Testis (tissue), 3 donors: ENCODE results near the gene MAEA. TPM values are rescaled to one million over a fixed set of nuclear protein-coding genes. Genes with fewer than 3 reads are reported as not detected.

Source experiments
- DNase-seq: peaks from one replicate; pipeline ENCODE4 v3.0.0-alpha.2; 2019
- H3K27ac ChIP-seq, 2 donors: fragments of 200-600 bp; sonication (generic); one replicate each; pipeline ENCODE4 v1.5.1; 2019
- H3K27me3 ChIP-seq: fragments of 200-600 bp; sonication (generic); one replicate; pipeline ENCODE4 v1.5.1; 2019
- H3K36me3 ChIP-seq: fragments of 200-600 bp; sonication (generic); one replicate; pipeline ENCODE4 v1.5.1; 2017; ENCODE audit warnings: low read depth; ENCODE audit errors: missing control alignments
- H3K4me1 ChIP-seq: fragments of 200-600 bp; sonication (generic); one replicate; pipeline ENCODE4 v1.5.1; 2019
- H3K4me3 ChIP-seq, 2 donors: fragments of 200-600 bp; sonication (generic); one replicate each; pipeline ENCODE4 v1.5.1; 2017 to 2019
- H3K9me3 ChIP-seq: fragments of 200-600 bp; sonication (generic); one replicate; pipeline ENCODE4 v1.5.1; 2017
- CTCF ChIP-seq, 3 experiments: fragments of 450-650 bp in 2 of 3; fragments of 200-600 bp in 1 of 3; sonication (generic) in 1 of 3; IDR thresholded peaks; one replicate each; pipeline ENCODE4 v1.5.1; 2016 to 2019; ENCODE audit warnings: antibody characterized with exemption in 3 of 3, mild to moderate bottlenecking in 2 of 3, moderate library complexity in 1 of 3
- POLR2A ChIP-seq: fragments of 450-650 bp; IDR thresholded peaks from one replicate; pipeline ENCODE4 v1.6.1; 2017; ENCODE audit warnings: antibody characterized with exemption, mild to moderate bottlenecking, moderate library complexity
- WGBS, 2 donors: methylation state at CpG; one replicate each; pipeline ENCODE4 v1.1.5; 2018; 5-methylcytosine and 5-hydroxymethylcytosine counted together
- intact Hi-C: fragments of 100-400 bp; cut with DNase I; formaldehyde crosslinking; loops from one replicate; pipeline ENCODE4 v1.15.1; 2023; ENCODE audit warnings: low total_unique reads
- polyA plus RNA-seq: library from polyadenylated mRNA; stranded (reverse); fragments of 350-450 nt; fragmentation: Illumina TruSeq; extraction: RNeasy Lipid Tissue Mini Kit (QIAGEN cat#74804); gene quantifications from one replicate; pipeline ENCODE4 v1.2.3, GENCODE V29; 2014; ENCODE audit warnings: low read depth, low replicate concordance; ENCODE audit not compliant: insufficient read depth
- total RNA-seq, 2 donors: library from RNA; depleted of rRNA; stranded (reverse); fragments of >200 nt; gene quantifications; one replicate each; pipeline ENCODE4 v1.2.3, GENCODE V29; 2016

Gene MAEA
- total and polyA plus RNA-seq, 3 donors from 2014 or later: 71.2 to 129 (median 94.2) TPM

GRCh38 chr4:1383728-1384591, 94.3 kb downstream of the MAEA start:
- no peak overlapping the region for H3K4me3 ChIP-seq
- no peaks in the 10 kb centered on the region for H3K27me3 ChIP-seq
- H3K4me1 ChIP-seq: no peaks in the 10 kb centered on the region
- no peaks in the 10 kb centered on the region for H3K9me3 ChIP-seq
- no peaks in the 10 kb centered on the region for H3K36me3 ChIP-seq
- no peak for DNase-seq
- intact Hi-C loops: no loop called here
- WGBS, 2 donors: 91 to 92% methylated on average over 14 to 34 of the region's 34 CpGs
- TF ChIP-seq CTCF (IDR thresholded peaks at IDR 0.05) (no peak), POLR2A (no peak)
- H3K27ac ChIP-seq: no peak overlapping the region

GRCh38 chr4:1384675-1385372, 95.1 kb downstream of the MAEA start:
- H3K4me3 ChIP-seq: no peak overlapping the region
- no peaks in the 10 kb centered on the region for H3K4me1 ChIP-seq
- no peak for TF ChIP-seq POLR2A
- TF ChIP-seq CTCF (IDR thresholded peaks at IDR 0.05): no peak
- no peaks in the 10 kb centered on the region for H3K27me3 ChIP-seq
- intact Hi-C loops: no loop called here
- H3K27ac ChIP-seq: no peak overlapping the region
- H3K36me3 ChIP-seq: no peaks in the 10 kb centered on the region
- 94 to 100% methylated on average over 1 to 16 of the region's 16 CpGs for WGBS, 2 donors
- no peaks in the 10 kb centered on the region for H3K9me3 ChIP-seq
- no peak for DNase-seq

- TF ChIP-seq CTCF (IDR thresholded peaks at IDR 0.05) (no peak), POLR2A (no peak)
- WGBS, 2 donors: 95 to 97% methylated on average over 17 to 42 of the region's 44 CpGs
- Histone ChIP-seq H3K27ac (no peak overlapping the region), H3K27me3 (no peaks in the 10 kb centered on the region), H3K4me1 (no peaks in the 10 kb centered on the region), H3K36me3 (no peaks in the 10 kb centered on the region), H3K4me3 (no peak overlapping the region), H3K9me3 (no peaks in the 10 kb centered on the region)
- intact Hi-C loops: no loop called here
- no peak for DNase-seq
These were observed 96.0 kb downstream of the MAEA start for GRCh38 chr4:1385373-1386340.

Other genes with a start within 250 kb of the MAEA start
- gene RNF212, start 176.3 kb upstream of the MAEA start, total RNA-seq: 10 to 100 TPM; 33.6 to 40.3 TPM
- gene RNF212, start 176.3 kb upstream of the MAEA start, polyA plus RNA-seq: 21.0 TPM
- gene SPON2, start 117.3 kb upstream of the MAEA start, total RNA-seq: 1 to 10 TPM; 5.6 to 7.1 TPM
- 21.4 TPM for gene SPON2, start 117.3 kb upstream of the MAEA start, polyA plus RNA-seq
- gene CTBP1, start 40.8 kb upstream of the MAEA start, total RNA-seq: 100 to 1,000 TPM; 240 to 245 TPM
- gene CTBP1, start 40.8 kb upstream of the MAEA start, polyA plus RNA-seq: 72.6 TPM
- gene UVSSA, start 57.3 kb downstream of the MAEA start, total RNA-seq: 10 to 100 TPM; 71.5 to 94.6 TPM
- 35.8 TPM for gene UVSSA, start 57.3 kb downstream of the MAEA start, polyA plus RNA-seq
- 1 to 10 TPM in 1 of 2 donors, under 1 TPM in 1; 0.47 to 1.5 TPM for gene NKX1-1, start 116.6 kb downstream of the MAEA start, total RNA-seq
- 0.70 TPM for gene NKX1-1, start 116.6 kb downstream of the MAEA start, polyA plus RNA-seq